Prostate gland (tissue), 2 donors: ENCODE measurements around the gene CRTC3. TPM values are rescaled to one million over a fixed set of nuclear protein-coding genes. Genes with fewer than 3 reads are reported as not detected.
"Not testable (repeated sequence)": the region's sequence is repeated elsewhere in the genome, so short reads cannot be mapped to it uniquely, and the experiment has no call there.

ENCODE experiments used
- DNase-seq: peaks from one replicate; pipeline ENCODE4 v3.0.0-alpha.2; 2019; ENCODE audit warnings: low spot score
- H3K27ac ChIP-seq, 2 donors: fragments of 200-600 bp; sonication (generic); 2 replicates each; pipeline ENCODE4 v1.5.1; 2017 to 2019
- H3K27me3 ChIP-seq: fragments of 200-600 bp; sonication (generic); replicated peaks from 2 replicates; pipeline ENCODE4 v1.5.1; 2019; ENCODE audit not compliant: insufficient read depth
- H3K36me3 ChIP-seq, 2 donors: fragments of 200-600 bp; sonication (generic); 1 replicate in 1 of 2; 2 replicates in 1 of 2; pipeline versions ENCODE4 v1.5.1 to v1.8.1; 2017 to 2019
- H3K4me1 ChIP-seq: fragments of 200-600 bp; sonication (generic); replicated peaks from 2 replicates; pipeline ENCODE4 v1.5.1; 2019
- H3K4me3 ChIP-seq, 2 donors: fragments of 200-600 bp; sonication (generic); 2 replicates each; pipeline ENCODE4 v1.5.1; 2017 to 2019
- H3K9me3 ChIP-seq: fragments of 200-600 bp; sonication (generic); 2 replicates; pipeline ENCODE4 v1.5.1; 2017
- CTCF ChIP-seq, 4 experiments: fragments of 200-600 bp in 2 of 4; fragments of 450-650 bp in 2 of 4; sonication (generic) in 2 of 4; IDR thresholded peaks; 1 replicate in 3 of 4; 2 replicates in 1 of 4; pipeline ENCODE4 v1.5.1; 2016 to 2019; ENCODE audit warnings: antibody characterized with exemption in 4 of 4, mild to moderate bottlenecking in 2 of 4, moderate library complexity in 2 of 4
- POLR2A ChIP-seq: fragments of 450-650 bp; IDR thresholded peaks from one replicate; pipeline ENCODE4 v1.6.1; 2016; ENCODE audit warnings: antibody characterized with exemption, mild to moderate bottlenecking
- POLR2AphosphoS5 ChIP-seq: sonication (generic); formaldehyde crosslinking; IDR thresholded peaks from one replicate; pipeline ENCODE4 v1.6.1; 2017; ENCODE audit warnings: antibody characterized with exemption
- WGBS: methylation state at CpG from one replicate; pipeline ENCODE4 v1.1.5; 2018; 5-methylcytosine and 5-hydroxymethylcytosine counted together
- intact Hi-C: fragments of 100-400 bp; cut with DNase I; formaldehyde crosslinking; loops from one replicate; pipeline ENCODE4 v1.14.2; 2022
- total RNA-seq, 2 donors: library from RNA; depleted of rRNA; stranded (reverse); fragments of >200 nt; gene quantifications; one replicate each; pipeline ENCODE4 v1.1.0, GENCODE V29; 2016

Gene CRTC3
- total RNA-seq, 2 donors from 2014 or later = 26.6 to 87.8 TPM

- no peak overlapping the region for H3K4me3 ChIP-seq
- peaks cover 6% of the 10 kb centered on the region for H3K4me1 ChIP-seq
- DNase-seq = no peak
- intact Hi-C loops = no loop called here
- H3K27me3 ChIP-seq = no peaks in the 10 kb centered on the region
- no peak overlapping the region for H3K27ac ChIP-seq
- TF ChIP-seq POLR2A = no peak
- TF ChIP-seq POLR2AphosphoS5 = no peak
- no peak for TF ChIP-seq CTCF (IDR thresholded peaks at IDR 0.05)
- no peaks in the 10 kb centered on the region for H3K9me3 ChIP-seq
- no peaks in the 10 kb centered on the region for H3K36me3 ChIP-seq
- 65% methylated on average over 4 of the region's 4 CpGs for WGBS
Observed at GRCh38 chr15:90501898-90502297, 27.8 kb upstream of the CRTC3 start.

- WGBS = 91% methylated on average over 23 of the region's 29 CpGs
- H3K36me3 ChIP-seq, DNase-seq, H3K9me3 ChIP-seq, H3K27me3 ChIP-seq, H3K27ac ChIP-seq, intact Hi-C loops, H3K4me3 ChIP-seq, H3K4me1 ChIP-seq: not testable (repeated sequence)
Observed at GRCh38 chr15:90510781-90511180, 18.9 kb upstream of the CRTC3 start.

GRCh38 chr15:90511211-90511618 is 18.5 kb upstream of the CRTC3 start:
- intact Hi-C loops = not testable (repeated sequence)

GRCh38 chr15:90512276-90512675 is 17.4 kb upstream of the CRTC3 start:
- no peak for DNase-seq
- no peaks in the 10 kb centered on the region for H3K4me1 ChIP-seq
- no peaks in the 10 kb centered on the region for H3K36me3 ChIP-seq
- no peaks in the 10 kb centered on the region for H3K27me3 ChIP-seq
- 71% methylated on average over 2 of the region's 2 CpGs for WGBS
- H3K9me3 ChIP-seq = no peaks in the 10 kb centered on the region
- H3K27ac ChIP-seq = no peak overlapping the region
- no peak overlapping the region for H3K4me3 ChIP-seq
- no peak for TF ChIP-seq POLR2AphosphoS5
- TF ChIP-seq CTCF (IDR thresholded peaks at IDR 0.05) = no peak
- TF ChIP-seq POLR2A = no peak
- intact Hi-C loops = no loop called here

More at GRCh38 chr15:90511211-90511618, 18.5 kb upstream of the CRTC3 start:
- not testable (repeated sequence) for H3K27me3 ChIP-seq, DNase-seq, H3K27ac ChIP-seq, H3K36me3 ChIP-seq, H3K4me1 ChIP-seq, H3K9me3 ChIP-seq, H3K4me3 ChIP-seq
- 82% methylated on average over 13 of the region's 13 CpGs for WGBS

GRCh38 chr15:90512981-90513380 is 16.7 kb upstream of the CRTC3 start:
- DNase-seq = no peak
- intact Hi-C loops = no loop called here
- WGBS = 90% methylated on average over 3 of the region's 3 CpGs

More at GRCh38 chr15:90512981-90513380, 16.7 kb upstream of the CRTC3 start:
- H3K4me3 ChIP-seq = no peak overlapping the region
- H3K27ac ChIP-seq = no peak overlapping the region
- H3K27me3 ChIP-seq = no peaks in the 10 kb centered on the region
- H3K4me1 ChIP-seq = no peaks in the 10 kb centered on the region
- no peaks in the 10 kb centered on the region for H3K9me3 ChIP-seq
- TF ChIP-seq CTCF (IDR thresholded peaks at IDR 0.05) (no peak), POLR2A (no peak)
- no peaks in the 10 kb centered on the region for H3K36me3 ChIP-seq
